PFSK-1 (cell line): ENCODE data around the gene B3GALT6. TPM values are rescaled to one million over a fixed set of nuclear protein-coding genes. Genes with fewer than 3 reads are reported as not detected.

Experiments used
- FOXP2 ChIP-seq: optimal IDR thresholded peaks from 2 replicates; pipeline ENCODE3; 2011; ENCODE audit warnings: borderline replicate concordance, control low read depth, inconsistent platforms; ENCODE audit not compliant: insufficient read depth; ENCODE audit errors: extremely low read length, extremely low read depth
- POLR2AphosphoS5 ChIP-seq: IDR thresholded peaks from 2 replicates; pipeline ENCODE4 v1.6.1; 2012; ENCODE audit warnings: low read depth, mild to moderate bottlenecking, control low read depth, low read length, moderate library complexity
- SIN3A ChIP-seq: IDR thresholded peaks from 2 replicates; pipeline ENCODE4 v1.6.1; 2012; ENCODE audit warnings: mild to moderate bottlenecking, low read length, moderate library complexity, borderline replicate concordance; ENCODE audit not compliant: insufficient read depth
- TAF1 ChIP-seq: IDR thresholded peaks from 2 replicates; pipeline ENCODE4 v1.6.1; 2012; ENCODE audit warnings: low read length, control low read depth, borderline replicate concordance; ENCODE audit not compliant: insufficient read depth
- polyA plus RNA-seq: library from polyadenylated mRNA; unstranded; fragments of >200 nt; gene quantifications from one replicate; pipeline ENCODE4 v1.2.1, GENCODE V29; 2012; ENCODE audit warnings: low read depth, missing spikeins; ENCODE audit not compliant: insufficient read length
- TF ChIP-seq, protein P1 (sequence below), 2 experiments: IDR thresholded peaks; 2 replicates each; pipeline versions ENCODE4 v1.6.1 to v1.8.0; 2011 to 2012; ENCODE audit warnings: low read depth in 2 of 2, low read length in 2 of 2, control low read depth in 1 of 2, inconsistent platforms in 1 of 2, mild to moderate bottlenecking in 1 of 2, moderate library complexity in 1 of 2; ENCODE audit not compliant: insufficient read depth in 1 of 2

The B3GALT6 gene
- 30.2 TPM for polyA plus RNA-seq

DNA sequence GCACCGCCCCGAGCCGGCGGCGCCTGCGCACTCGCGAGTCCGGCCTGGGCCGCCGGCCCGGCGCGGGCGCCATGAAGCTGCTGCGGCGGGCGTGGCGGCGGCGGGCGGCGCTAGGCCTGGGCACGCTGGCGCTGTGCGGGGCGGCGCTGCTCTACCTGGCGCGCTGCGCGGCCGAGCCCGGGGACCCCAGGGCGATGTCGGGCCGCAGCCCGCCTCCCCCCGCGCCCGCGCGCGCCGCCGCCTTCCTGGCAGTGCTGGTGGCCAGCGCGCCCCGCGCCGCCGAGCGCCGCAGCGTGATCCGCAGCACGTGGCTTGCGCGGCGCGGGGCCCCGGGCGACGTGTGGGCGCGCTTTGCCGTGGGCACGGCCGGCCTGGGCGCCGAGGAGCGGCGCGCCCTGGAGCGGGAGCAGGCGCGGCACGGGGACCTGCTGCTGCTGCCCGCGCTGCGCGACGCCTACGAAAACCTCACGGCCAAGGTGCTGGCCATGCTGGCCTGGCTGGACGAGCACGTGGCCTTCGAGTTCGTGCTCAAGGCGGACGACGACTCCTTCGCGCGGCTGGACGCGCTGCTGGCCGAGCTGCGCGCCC is at the start of gene B3GALT6:
B3GALT6 (plus strand) TSS at position 30 of the 588 bp plus-strand sequence; CDS start at position 72, 42 bp downstream.
- no peak for TF ChIP-seq TAF1
- TF ChIP-seq POLR2AphosphoS5, result no peak
- TF ChIP-seq SIN3A, result no peak
- TF ChIP-seq, protein P1, sequence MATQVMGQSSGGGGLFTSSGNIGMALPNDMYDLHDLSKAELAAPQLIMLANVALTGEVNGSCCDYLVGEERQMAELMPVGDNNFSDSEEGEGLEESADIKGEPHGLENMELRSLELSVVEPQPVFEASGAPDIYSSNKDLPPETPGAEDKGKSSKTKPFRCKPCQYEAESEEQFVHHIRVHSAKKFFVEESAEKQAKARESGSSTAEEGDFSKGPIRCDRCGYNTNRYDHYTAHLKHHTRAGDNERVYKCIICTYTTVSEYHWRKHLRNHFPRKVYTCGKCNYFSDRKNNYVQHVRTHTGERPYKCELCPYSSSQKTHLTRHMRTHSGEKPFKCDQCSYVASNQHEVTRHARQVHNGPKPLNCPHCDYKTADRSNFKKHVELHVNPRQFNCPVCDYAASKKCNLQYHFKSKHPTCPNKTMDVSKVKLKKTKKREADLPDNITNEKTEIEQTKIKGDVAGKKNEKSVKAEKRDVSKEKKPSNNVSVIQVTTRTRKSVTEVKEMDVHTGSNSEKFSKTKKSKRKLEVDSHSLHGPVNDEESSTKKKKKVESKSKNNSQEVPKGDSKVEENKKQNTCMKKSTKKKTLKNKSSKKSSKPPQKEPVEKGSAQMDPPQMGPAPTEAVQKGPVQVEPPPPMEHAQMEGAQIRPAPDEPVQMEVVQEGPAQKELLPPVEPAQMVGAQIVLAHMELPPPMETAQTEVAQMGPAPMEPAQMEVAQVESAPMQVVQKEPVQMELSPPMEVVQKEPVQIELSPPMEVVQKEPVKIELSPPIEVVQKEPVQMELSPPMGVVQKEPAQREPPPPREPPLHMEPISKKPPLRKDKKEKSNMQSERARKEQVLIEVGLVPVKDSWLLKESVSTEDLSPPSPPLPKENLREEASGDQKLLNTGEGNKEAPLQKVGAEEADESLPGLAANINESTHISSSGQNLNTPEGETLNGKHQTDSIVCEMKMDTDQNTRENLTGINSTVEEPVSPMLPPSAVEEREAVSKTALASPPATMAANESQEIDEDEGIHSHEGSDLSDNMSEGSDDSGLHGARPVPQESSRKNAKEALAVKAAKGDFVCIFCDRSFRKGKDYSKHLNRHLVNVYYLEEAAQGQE (IDR thresholded peaks at IDR 0.05; ENCODE audit: insufficient read depth in 1 of 2, low read depth in 2 of 2, low read length in 2 of 2), result no peak
- TF ChIP-seq FOXP2, result no peak

DNA sequence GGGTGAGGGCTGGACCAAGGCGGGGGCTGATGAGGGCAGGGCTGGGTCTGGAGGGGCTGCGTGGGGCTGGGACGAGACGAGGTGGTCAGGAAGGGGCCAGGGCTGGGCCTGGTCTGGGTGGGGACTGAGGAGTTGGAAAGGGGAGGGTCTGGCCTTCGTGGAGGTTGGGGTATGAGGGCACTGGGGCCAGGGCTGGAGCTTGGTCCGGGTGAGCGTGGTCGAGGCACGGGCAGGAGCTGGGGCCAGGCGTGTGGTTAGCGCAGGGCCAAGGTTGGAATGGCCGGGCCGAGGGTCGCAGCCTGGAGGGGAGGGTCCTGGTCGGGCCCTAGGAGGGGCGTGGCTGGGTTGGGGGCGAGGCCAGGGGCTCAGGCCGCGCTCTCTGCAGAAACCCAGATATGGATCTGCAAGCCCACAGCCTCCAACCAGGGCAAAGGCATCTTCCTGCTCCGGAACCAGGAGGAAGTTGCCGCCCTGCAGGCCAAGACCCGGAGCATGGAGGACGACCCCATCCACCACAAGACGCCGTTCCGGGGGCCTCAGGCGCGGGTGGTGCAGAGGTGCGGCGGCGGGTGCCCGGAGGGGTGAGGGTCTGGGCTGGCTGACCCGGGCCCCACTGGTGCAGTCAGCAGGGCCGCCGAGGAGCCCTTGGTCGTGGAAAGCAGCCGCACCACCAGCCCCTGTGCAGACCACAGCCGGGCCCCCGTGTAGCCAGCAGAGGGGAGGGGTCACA is 49.4 kb upstream of the B3GALT6 start:
- TF ChIP-seq TAF1 (no peak), SIN3A (no peak), FOXP2 (no peak)
- TF ChIP-seq, protein P1 (IDR thresholded peaks at IDR 0.05; ENCODE audit: insufficient read depth in 1 of 2, low read depth in 2 of 2, low read length in 2 of 2), result no peak

DNA sequence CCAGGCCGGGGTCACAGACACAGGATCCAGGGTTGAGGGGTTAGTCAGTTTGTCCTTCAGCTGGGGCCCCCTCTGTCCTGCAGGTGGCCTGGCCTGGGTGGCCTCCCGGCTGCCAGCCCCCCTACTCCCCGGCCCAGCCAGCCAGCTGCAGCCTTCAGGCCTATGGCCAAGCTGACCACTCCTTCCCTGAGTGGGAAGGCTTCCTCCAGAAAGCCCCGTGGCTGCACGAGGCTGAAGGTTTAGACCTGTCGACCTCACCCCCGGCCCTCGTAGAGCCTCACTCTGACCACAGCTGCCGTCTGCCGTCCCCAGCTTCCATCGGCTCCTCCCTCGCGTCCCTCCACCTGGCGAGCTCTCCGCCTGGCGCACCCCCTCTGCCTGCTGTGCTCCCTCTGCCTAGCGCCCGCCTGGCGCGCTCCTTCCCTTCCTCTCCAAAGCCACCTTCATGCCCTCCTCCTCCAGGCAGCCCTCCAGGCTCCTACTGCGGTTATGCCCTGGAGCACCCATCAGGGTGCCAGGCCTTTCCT is 48.8 kb upstream of the B3GALT6 start:
- TF ChIP-seq FOXP2 (no peak), POLR2AphosphoS5 (no peak), SIN3A (no peak), TAF1 (no peak)
- TF ChIP-seq, protein P1 (IDR thresholded peaks at IDR 0.05; ENCODE audit: insufficient read depth in 1 of 2, low read depth in 2 of 2, low read length in 2 of 2), result no peak

DNA sequence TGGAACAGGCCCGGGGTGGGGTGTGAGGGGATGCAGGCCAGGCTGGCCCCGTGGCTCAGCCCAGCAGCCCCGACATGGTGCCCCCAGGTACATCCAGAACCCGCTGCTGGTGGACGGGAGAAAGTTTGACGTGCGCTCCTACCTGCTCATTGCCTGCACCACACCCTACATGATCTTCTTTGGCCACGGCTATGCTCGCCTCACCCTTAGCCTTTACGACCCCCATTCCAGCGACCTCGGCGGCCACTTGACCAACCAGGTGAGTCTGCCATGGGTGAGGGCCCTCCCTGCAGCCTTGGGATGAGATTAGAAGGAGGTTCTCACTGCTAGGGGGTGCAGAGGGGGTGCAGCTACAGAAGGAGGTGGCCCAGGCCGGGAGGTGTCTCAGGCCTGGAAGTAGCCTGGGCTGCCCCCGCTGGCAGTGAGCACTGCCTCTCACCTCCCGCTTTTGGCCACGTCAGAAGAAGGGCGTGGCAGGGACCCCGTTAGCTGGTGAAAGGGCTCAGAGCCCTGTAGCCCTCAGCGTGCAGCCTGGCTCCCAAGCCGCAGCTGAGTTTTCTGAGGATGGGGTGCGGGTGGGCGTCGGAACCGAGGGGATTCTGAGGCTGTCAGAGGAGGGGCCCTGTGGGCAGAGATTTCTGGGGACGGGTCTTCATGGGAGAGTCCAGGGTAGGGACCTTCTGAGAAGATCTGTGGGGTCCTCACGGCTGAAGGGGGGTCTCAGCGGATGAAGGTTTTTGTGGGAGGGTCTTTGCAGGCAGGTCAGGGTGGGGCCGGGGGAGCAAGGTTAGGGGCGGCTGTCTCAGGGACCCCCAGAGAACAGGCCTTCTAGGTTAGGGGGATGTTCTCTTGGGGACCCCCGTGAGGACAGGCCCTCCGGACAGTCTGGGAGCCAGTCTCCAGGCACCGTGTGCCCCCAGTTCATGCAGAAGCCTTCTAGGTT is 47.9 kb upstream of the B3GALT6 start:
- TF ChIP-seq TAF1 (no peak), POLR2AphosphoS5 (no peak), FOXP2 (no peak), SIN3A (no peak)
- TF ChIP-seq, protein P1 (IDR thresholded peaks at IDR 0.05; ENCODE audit: insufficient read depth in 1 of 2, low read depth in 2 of 2, low read length in 2 of 2), result no peak
